GM12875 (cell line): ENCODE data around the gene RNF151.

ENCODE experiments used
- H3K4me3 ChIP-seq: one replicate; pipeline ENCODE4 v1.5.1; 2011; ENCODE audit warnings: low read depth, low read length, control low read depth
- CTCF ChIP-seq: IDR thresholded peaks from 2 replicates; pipeline ENCODE4 v1.5.1; 2011; ENCODE audit warnings: low read depth, mild to moderate bottlenecking, control low read depth, inconsistent platforms, low read length, moderate library complexity, borderline replicate concordance; ENCODE audit not compliant: insufficient read depth

Gene RNF151

GRCh38 chr16:1941162-1942046 lies 25.3 kb upstream of the RNF151 start:
- peak overlapping the region; percentile 65 for H3K4me3 ChIP-seq
- no peak for TF ChIP-seq CTCF

- H3K4me3 ChIP-seq: peak overlapping the region; percentile 65
- no peak for TF ChIP-seq CTCF
These were observed 24.4 kb upstream of the RNF151 start for GRCh38 chr16:1942047-1942809.

GRCh38 chr16:1942810-1943726 lies 23.6 kb upstream of the RNF151 start, which contains the start of gene MSRB1:
TSS of gene MSRB1 (minus strand) at chr16:1943199. CDS start at chr16:1943156, 43 bp downstream.
- TF ChIP-seq CTCF: no peak
- peak within 1 kb of the TSS; percentile 65 for H3K4me3 ChIP-seq

GRCh38 chr16:1944612-1945199 lies 21.9 kb upstream of the RNF151 start:
- no peak for TF ChIP-seq CTCF
- no peak overlapping the region for H3K4me3 ChIP-seq

- no peak overlapping the region for H3K4me3 ChIP-seq
These were observed 20.9 kb upstream of the RNF151 start for GRCh38 chr16:1945559-1946391.

More at GRCh38 chr16:1945559-1946391, 20.9 kb upstream of the RNF151 start:
- TF ChIP-seq CTCF: no peak
